WI38 (cell line): Measurements from ENCODE around the gene CTDSPL.

ENCODE experiments used
- H3K4me3 ChIP-seq: 2 replicates; pipeline ENCODE4 v1.5.1; 2011; ENCODE audit warnings: low read depth, mild to moderate bottlenecking, control low read depth, low read length
- CTCF ChIP-seq: IDR thresholded peaks from 2 replicates; pipeline ENCODE4 v1.5.1; 2012; ENCODE audit warnings: low read depth, mild to moderate bottlenecking, control low read depth, low read length

CTDSPL gene

GRCh38 chr3:37913522-37913921 lies 51.8 kb downstream of the CTDSPL start:
- TF ChIP-seq CTCF, result no peak
- H3K4me3 ChIP-seq, result no peak overlapping the region

- H3K4me3 ChIP-seq, result no peak overlapping the region
- TF ChIP-seq CTCF, result no peak
Observed at GRCh38 chr3:37916685-37917084, 55.0 kb downstream of the CTDSPL start.

GRCh38 chr3:37918627-37919026 lies 56.9 kb downstream of the CTDSPL start:
- no peak for TF ChIP-seq CTCF

GRCh38 chr3:37920156-37920699 lies 58.5 kb downstream of the CTDSPL start:
- no peak overlapping the region for H3K4me3 ChIP-seq
- TF ChIP-seq CTCF, result no peak

More at GRCh38 chr3:37918627-37919026, 56.9 kb downstream of the CTDSPL start:
- H3K4me3 ChIP-seq, result no peak overlapping the region

GRCh38 chr3:37921025-37921424 lies 59.3 kb downstream of the CTDSPL start:
- TF ChIP-seq CTCF, result no peak
- no peak overlapping the region for H3K4me3 ChIP-seq

- no peak for TF ChIP-seq CTCF
Observed at GRCh38 chr3:37922721-37923568, 61.3 kb downstream of the CTDSPL start.

GRCh38 chr3:37923569-37924040 lies 61.9 kb downstream of the CTDSPL start:
- H3K4me3 ChIP-seq, result no peak overlapping the region
- TF ChIP-seq CTCF, result no peak

More at GRCh38 chr3:37922721-37923568, 61.3 kb downstream of the CTDSPL start:
- no peak overlapping the region for H3K4me3 ChIP-seq
